Neural cell (in vitro differentiated cells): ENCODE data around the gene NRP1.

Experiments
- EZH2 ChIP-seq: fragments of 200-600, 300-800 bp; shearing (Covaris generic), sonication (generic); IDR thresholded peaks from 2 replicates; pipeline ENCODE4 v1.6.1; 2014; ENCODE audit warnings: antibody characterized with exemption, low read length, borderline replicate concordance, mild to moderate bottlenecking; ENCODE audit not compliant: insufficient read depth, poor library complexity, severe bottlenecking
- POLR2AphosphoS5 ChIP-seq: IDR thresholded peaks from 2 replicates; pipeline ENCODE4 v1.6.1; 2012
- RAD21 ChIP-seq: fragments of 450-650 bp; conservative IDR thresholded peaks from 2 replicates; pipeline ENCODE4 v1.6.1; 2014; ENCODE audit warnings: antibody characterized with exemption, mild to moderate bottlenecking, moderate library complexity
- TAF1 ChIP-seq: IDR thresholded peaks from 2 replicates; pipeline ENCODE4 v1.6.1; 2012; ENCODE audit warnings: low read depth
- TF ChIP-seq, protein P1 (sequence below): fragments of 450-650 bp; IDR thresholded peaks from 2 replicates; pipeline ENCODE4 v1.5.1; 2014; ENCODE audit warnings: antibody characterized with exemption, mild to moderate bottlenecking, moderate library complexity; ENCODE audit not compliant: poor library complexity, severe bottlenecking
- TF ChIP-seq, protein P2 (sequence below): IDR thresholded peaks from 2 replicates; pipeline ENCODE4 v1.6.1; 2012; ENCODE audit warnings: borderline replicate concordance

DNA sequence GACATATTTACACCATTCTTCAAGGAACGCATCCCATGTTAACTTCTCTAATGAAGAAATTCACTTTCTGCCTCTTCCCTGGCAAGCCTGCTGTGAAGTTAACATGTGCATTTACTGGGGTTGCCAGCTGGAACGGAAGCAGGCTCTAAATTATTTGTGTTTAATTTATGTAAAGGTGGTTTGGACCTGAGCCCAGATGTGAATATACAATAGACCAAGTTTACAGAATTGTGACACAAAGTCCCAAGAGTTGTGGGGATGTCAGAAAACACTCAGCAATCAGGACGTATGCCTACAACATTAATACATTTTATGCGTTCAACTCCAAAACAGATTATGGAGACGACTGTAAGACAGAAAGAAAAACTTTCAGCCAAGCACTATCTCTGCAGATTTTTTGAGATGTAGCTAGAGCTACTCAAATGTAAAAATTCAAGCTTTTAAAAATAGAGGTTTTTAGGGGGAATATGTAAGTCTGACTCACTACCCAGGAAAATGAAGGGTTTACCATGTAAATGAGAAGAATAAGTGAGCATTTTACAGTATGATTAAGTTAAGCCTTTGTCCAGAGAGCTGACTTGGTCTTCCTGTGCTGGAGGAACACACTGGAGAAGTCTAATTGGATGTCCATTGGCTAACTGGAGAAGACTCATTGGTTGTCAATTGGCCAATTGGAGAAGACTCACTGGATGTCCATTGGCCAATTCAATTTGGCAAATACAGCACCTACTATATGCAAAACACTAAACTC, 19.5 kb downstream of the NRP1 start:
- TF ChIP-seq POLR2AphosphoS5: no peak
- no peak for TF ChIP-seq TAF1
- TF ChIP-seq, protein P1, sequence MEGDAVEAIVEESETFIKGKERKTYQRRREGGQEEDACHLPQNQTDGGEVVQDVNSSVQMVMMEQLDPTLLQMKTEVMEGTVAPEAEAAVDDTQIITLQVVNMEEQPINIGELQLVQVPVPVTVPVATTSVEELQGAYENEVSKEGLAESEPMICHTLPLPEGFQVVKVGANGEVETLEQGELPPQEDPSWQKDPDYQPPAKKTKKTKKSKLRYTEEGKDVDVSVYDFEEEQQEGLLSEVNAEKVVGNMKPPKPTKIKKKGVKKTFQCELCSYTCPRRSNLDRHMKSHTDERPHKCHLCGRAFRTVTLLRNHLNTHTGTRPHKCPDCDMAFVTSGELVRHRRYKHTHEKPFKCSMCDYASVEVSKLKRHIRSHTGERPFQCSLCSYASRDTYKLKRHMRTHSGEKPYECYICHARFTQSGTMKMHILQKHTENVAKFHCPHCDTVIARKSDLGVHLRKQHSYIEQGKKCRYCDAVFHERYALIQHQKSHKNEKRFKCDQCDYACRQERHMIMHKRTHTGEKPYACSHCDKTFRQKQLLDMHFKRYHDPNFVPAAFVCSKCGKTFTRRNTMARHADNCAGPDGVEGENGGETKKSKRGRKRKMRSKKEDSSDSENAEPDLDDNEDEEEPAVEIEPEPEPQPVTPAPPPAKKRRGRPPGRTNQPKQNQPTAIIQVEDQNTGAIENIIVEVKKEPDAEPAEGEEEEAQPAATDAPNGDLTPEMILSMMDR: no peak
- no peak for TF ChIP-seq EZH2
- no peak for TF ChIP-seq RAD21
- TF ChIP-seq, protein P2, sequence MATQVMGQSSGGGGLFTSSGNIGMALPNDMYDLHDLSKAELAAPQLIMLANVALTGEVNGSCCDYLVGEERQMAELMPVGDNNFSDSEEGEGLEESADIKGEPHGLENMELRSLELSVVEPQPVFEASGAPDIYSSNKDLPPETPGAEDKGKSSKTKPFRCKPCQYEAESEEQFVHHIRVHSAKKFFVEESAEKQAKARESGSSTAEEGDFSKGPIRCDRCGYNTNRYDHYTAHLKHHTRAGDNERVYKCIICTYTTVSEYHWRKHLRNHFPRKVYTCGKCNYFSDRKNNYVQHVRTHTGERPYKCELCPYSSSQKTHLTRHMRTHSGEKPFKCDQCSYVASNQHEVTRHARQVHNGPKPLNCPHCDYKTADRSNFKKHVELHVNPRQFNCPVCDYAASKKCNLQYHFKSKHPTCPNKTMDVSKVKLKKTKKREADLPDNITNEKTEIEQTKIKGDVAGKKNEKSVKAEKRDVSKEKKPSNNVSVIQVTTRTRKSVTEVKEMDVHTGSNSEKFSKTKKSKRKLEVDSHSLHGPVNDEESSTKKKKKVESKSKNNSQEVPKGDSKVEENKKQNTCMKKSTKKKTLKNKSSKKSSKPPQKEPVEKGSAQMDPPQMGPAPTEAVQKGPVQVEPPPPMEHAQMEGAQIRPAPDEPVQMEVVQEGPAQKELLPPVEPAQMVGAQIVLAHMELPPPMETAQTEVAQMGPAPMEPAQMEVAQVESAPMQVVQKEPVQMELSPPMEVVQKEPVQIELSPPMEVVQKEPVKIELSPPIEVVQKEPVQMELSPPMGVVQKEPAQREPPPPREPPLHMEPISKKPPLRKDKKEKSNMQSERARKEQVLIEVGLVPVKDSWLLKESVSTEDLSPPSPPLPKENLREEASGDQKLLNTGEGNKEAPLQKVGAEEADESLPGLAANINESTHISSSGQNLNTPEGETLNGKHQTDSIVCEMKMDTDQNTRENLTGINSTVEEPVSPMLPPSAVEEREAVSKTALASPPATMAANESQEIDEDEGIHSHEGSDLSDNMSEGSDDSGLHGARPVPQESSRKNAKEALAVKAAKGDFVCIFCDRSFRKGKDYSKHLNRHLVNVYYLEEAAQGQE: no peak
